B cell (primary cell): ENCODE results near the gene PRRT2. TPM values are rescaled to one million over a fixed set of nuclear protein-coding genes. Genes with fewer than 3 reads are reported as not detected.

Experiments
- ATAC-seq: fragments of 200-7000 bp; cut with Tn5 transposase; one replicate; pipeline ENCODE4 v1.10.0; 2021; ENCODE audit warnings: low read depth, mild to moderate bottlenecking, moderate number of reproducible peaks, moderate library complexity
- CTCF ChIA-PET: fragments of 350-600 bp; sonication (Branson Sonifier 250); formaldehyde crosslinking; loops from one replicate; lab custom pipeline; 2021; ENCODE audit warnings: antibody characterized with exemption, inconsistent platforms; lab: Charles Lee
- POLR2A ChIA-PET: fragments of 350-600 bp; sonication (Branson Sonifier 250); formaldehyde crosslinking; loops from one replicate; lab custom pipeline; 2021; ENCODE audit warnings: antibody characterized with exemption; lab: Charles Lee
- DNase-seq: peaks from one replicate; pipeline ENCODE4 v3.0.0; 2013
- H2AFZ ChIP-seq: 2 replicates; pipeline ENCODE4 v1.6.1; 2012; ENCODE audit warnings: mild to moderate bottlenecking, low read depth, low read length; ENCODE audit not compliant: insufficient read depth, poor library complexity, severe bottlenecking
- H3K27ac ChIP-seq, 2 donors: 1 replicate in 1 of 2; 2 replicates in 1 of 2; pipeline ENCODE4 v1.5.1; 2012 to 2013; ENCODE audit warnings: low read length in 2 of 2, mild to moderate bottlenecking in 2 of 2, moderate library complexity in 1 of 2
- H3K27me3 ChIP-seq, 4 experiments: fragments of 200-600 bp in 1 of 4; sonication (generic) in 1 of 4; replicated peaks in 1 of 4; 1 replicate in 2 of 4; 2 replicates in 2 of 4; pipeline versions ENCODE4 v1.6.1 to v1.7.0; 2013 to 2016; ENCODE audit warnings: low read length in 3 of 4, mild to moderate bottlenecking in 2 of 4, mixed read lengths in 1 of 4, moderate library complexity in 1 of 4; ENCODE audit not compliant: insufficient read depth in 4 of 4, control insufficient read depth in 3 of 4; ENCODE audit errors: control extremely low read depth in 1 of 4
- H3K36me3 ChIP-seq, 2 experiments: replicated peaks in 1 of 2; 1 replicate in 1 of 2; 2 replicates in 1 of 2; pipeline versions ENCODE4 v1.6.1 to v1.7.1; 2013; ENCODE audit warnings: low read length in 1 of 2; ENCODE audit not compliant: insufficient read depth in 2 of 2, control insufficient read depth in 1 of 2; ENCODE audit errors: control extremely low read depth in 1 of 2, extremely low read depth in 1 of 2
- H3K4me1 ChIP-seq, 2 donors: fragments of 200-600 bp in 1 of 2; sonication (generic) in 1 of 2; 1 replicate in 1 of 2; 2 replicates in 1 of 2; pipeline versions ENCODE4 v1.5.1 to v1.6.1; 2013 to 2017; ENCODE audit warnings: low read length in 2 of 2; ENCODE audit not compliant: control insufficient read depth in 2 of 2, insufficient read depth in 2 of 2
- H3K4me2 ChIP-seq: replicated peaks from 2 replicates; pipeline ENCODE3; 2012; ENCODE audit warnings: mild to moderate bottlenecking, low read depth, low read length; ENCODE audit not compliant: poor library complexity, severe bottlenecking
- H3K4me3 ChIP-seq, 5 experiments: fragments of 200-600 bp in 1 of 5; sonication (generic) in 1 of 5; 1 replicate in 3 of 5; 2 replicates in 2 of 5; pipeline versions ENCODE4 v1.5.1 to v1.7.0; 2011 to 2016; ENCODE audit warnings: low read length in 4 of 5, mild to moderate bottlenecking in 4 of 5, low read depth in 2 of 5, control low read depth in 1 of 5, moderate library complexity in 1 of 5; ENCODE audit not compliant: insufficient read depth in 1 of 5; ENCODE audit errors: control extremely low read depth in 1 of 5, extremely low read depth in 1 of 5
- H3K79me2 ChIP-seq: fragments of 200-600 bp; sonication (generic); one replicate; pipeline ENCODE4 v1.6.0; 2016; ENCODE audit warnings: low read length; ENCODE audit not compliant: control insufficient read depth, insufficient read depth
- H3K9ac ChIP-seq: fragments of 200-600 bp; sonication (generic); 2 replicates; pipeline ENCODE4 v1.6.1; 2017; ENCODE audit warnings: mild to moderate bottlenecking, low read length, moderate library complexity
- H3K9me3 ChIP-seq, 3 donors: one replicate each; pipeline versions ENCODE4 v1.6.1 to v1.7.1; 2013; ENCODE audit warnings: low read length in 2 of 3; ENCODE audit not compliant: control insufficient read depth in 2 of 3, insufficient read depth in 1 of 3; ENCODE audit errors: control extremely low read depth in 1 of 3
- H4K20me1 ChIP-seq: 2 replicates; pipeline ENCODE4 v1.6.0; 2012; ENCODE audit warnings: mild to moderate bottlenecking, low read length; ENCODE audit not compliant: insufficient read depth, control insufficient read depth, poor library complexity, severe bottlenecking
- H3K27ac Mint-ChIP-seq: one replicate; pipeline ENCODE4 v1.8.0; 2021; ENCODE audit warnings: mixed read lengths
- H3K27me3 Mint-ChIP-seq: one replicate; pipeline ENCODE4 v1.8.0; 2021; ENCODE audit warnings: mixed read lengths
- H3K4me1 Mint-ChIP-seq: one replicate; pipeline ENCODE4 v1.8.0; 2021; ENCODE audit warnings: mixed read lengths
- H3K4me3 Mint-ChIP-seq: one replicate; pipeline ENCODE4 v1.8.0; 2021; ENCODE audit warnings: mixed read lengths
- H3K9me3 Mint-ChIP-seq: one replicate; pipeline ENCODE4 v1.8.0; 2022; ENCODE audit warnings: mixed read lengths; ENCODE audit not compliant: insufficient read depth
- CTCF ChIP-seq: fragments of 200-600 bp; IDR thresholded peaks from one replicate; pipeline ENCODE4 v1.8.0; 2022; ENCODE audit warnings: antibody characterized with exemption, mild to moderate bottlenecking
- EZH2 ChIP-seq: IDR thresholded peaks from 2 replicates; pipeline ENCODE4 v1.6.1; 2012; ENCODE audit warnings: borderline replicate concordance, low read depth, mild to moderate bottlenecking, moderate library complexity, low read length; ENCODE audit not compliant: insufficient read depth, poor library complexity, severe bottlenecking
- WGBS: methylation state at CpG from one replicate; pipeline ENCODE4 v1.1.5; 2013; ENCODE audit warnings: missing lambda C conversion rate; ENCODE audit not compliant: insufficient coverage; 5-methylcytosine and 5-hydroxymethylcytosine counted together
- intact Hi-C: fragments of 100-400 bp; cut with micrococcal nuclease; formaldehyde crosslinking; loops from one replicate; pipeline ENCODE4 v1.10.0; 2022
- polyA plus RNA-seq: library from polyadenylated mRNA; depleted of rRNA; stranded (reverse); fragments of >200 nt; gene quantifications from 2 replicates; pipeline ENCODE4 v1.2.3, GENCODE V29; 2012
- total RNA-seq, 2 donors: library from RNA; stranded (reverse); fragments of 120-200 nt in 1 of 2; gene quantifications; 1 replicate in 1 of 2; 2 replicates in 1 of 2; pipeline versions ENCODE4 v1.2.3 to v1.2.4, GENCODE V29; 2013 to 2022

PRRT2 gene
- total and polyA plus RNA-seq, 2 donors (not counting 1 experiment from before 2014, with no cell fraction given): 0.79 to 3.1 TPM

- intact Hi-C loops: loop anchor here (5.0 to 10.0 kb wide), 2 partner anchors 115 to 532 kb away; partner anchors contain the start of genes C16orf54 and ZNF48
- WGBS: under 1% methylated on average over 26 of the region's 27 CpGs
- peak overlapping the region; percentile 89 for H3K4me2 ChIP-seq
These were observed 50.4 kb downstream of the PRRT2 start for GRCh38 chr16:29862383-29862883.

More at GRCh38 chr16:29862383-29862883, 50.4 kb downstream of the PRRT2 start:
- Histone ChIP-seq H3K9me3 (peaks cover 0 to 4% (median 0%) of the 10 kb centered on the region in 3 donors), H3K36me3 (peaks cover 4 to 25% of the 10 kb centered on the region in 2 experiments), H3K27me3 (no peaks in the 10 kb centered on the region), H3K4me3 (peak overlapping the region; percentile 67 to 92 (median 81)), H2AFZ (peak overlapping the region; percentile 78), H4K20me1 (peaks cover 8% of the 10 kb centered on the region), H3K4me1 (peaks cover 14 to 19% of the 10 kb centered on the region in 2 donors), H3K9ac (peak overlapping the region; percentile 86), H3K79me2 (peaks cover 16% of the 10 kb centered on the region), H3K27ac (peak overlapping the region in 1 of 2 donors; percentile 96)
- peak overlapping the region; percentile 99 for H3K27ac Mint-ChIP-seq
- no peaks in the 10 kb centered on the region for H3K27me3 Mint-ChIP-seq
- H3K4me1 Mint-ChIP-seq: peaks cover 21% of the 10 kb centered on the region
- H3K9me3 Mint-ChIP-seq: no peaks in the 10 kb centered on the region
- peak overlapping the region; percentile 96 for H3K4me3 Mint-ChIP-seq
- ChIA-PET CTCF (interaction anchor here (0.7 to 1.6 kb wide), 2 partner anchors 14 to 143 kb away, joined by 4 to 6 read pairs; no protein-coding TSS in a partner anchor), POLR2A (interaction anchor here (1.3 kb wide), 1 partner anchor 99 kb away, joined by 3 read pairs; the partner anchor contains the start of gene TMEM219)
- ATAC-seq (no peak), DNase-seq (no peak)
- no peak for TF ChIP-seq CTCF
- no peak for TF ChIP-seq EZH2
